ENCODE results near the gene TRAPPC6A.

TRAPPC6A gene

DNA sequence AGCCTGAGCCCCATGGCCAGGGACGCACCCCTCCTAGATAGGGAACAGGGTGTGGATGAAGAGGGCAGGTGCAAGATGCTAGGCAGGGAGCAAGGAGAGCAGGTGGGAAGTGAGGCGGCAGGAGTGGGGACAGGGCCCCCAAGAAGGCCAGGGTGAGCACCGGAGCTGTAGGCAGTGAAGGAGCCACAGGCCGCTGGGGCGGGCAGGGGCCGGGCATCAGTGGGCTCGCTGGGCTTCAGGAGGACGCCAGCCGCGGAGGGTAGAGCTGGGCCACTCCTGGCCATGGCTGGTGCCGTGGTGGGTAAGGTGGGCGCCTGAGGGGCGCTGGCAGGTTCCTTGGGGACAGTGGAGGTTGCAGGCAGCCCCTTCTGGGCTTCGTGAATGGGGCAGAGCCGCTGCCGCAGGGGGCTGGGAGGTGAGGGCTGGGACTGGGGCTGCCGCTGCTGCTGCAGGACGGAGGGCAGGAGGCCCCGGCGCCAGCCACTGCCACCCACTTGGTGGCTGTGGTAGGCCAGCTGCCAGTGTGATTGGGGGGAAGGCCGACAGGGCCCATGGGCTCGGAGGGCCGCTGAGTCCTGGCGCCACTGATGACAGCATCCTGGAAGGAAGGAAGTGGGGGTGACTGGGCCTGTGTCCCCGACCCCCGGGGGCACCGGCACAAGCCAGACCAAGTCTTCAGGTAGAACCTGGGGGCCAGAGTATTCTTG, 19.4 kb downstream of the TRAPPC6A start:
- DNase-seq (ENCODE audit: low read depth) = no peak
- TF ChIP-seq, protein P1, sequence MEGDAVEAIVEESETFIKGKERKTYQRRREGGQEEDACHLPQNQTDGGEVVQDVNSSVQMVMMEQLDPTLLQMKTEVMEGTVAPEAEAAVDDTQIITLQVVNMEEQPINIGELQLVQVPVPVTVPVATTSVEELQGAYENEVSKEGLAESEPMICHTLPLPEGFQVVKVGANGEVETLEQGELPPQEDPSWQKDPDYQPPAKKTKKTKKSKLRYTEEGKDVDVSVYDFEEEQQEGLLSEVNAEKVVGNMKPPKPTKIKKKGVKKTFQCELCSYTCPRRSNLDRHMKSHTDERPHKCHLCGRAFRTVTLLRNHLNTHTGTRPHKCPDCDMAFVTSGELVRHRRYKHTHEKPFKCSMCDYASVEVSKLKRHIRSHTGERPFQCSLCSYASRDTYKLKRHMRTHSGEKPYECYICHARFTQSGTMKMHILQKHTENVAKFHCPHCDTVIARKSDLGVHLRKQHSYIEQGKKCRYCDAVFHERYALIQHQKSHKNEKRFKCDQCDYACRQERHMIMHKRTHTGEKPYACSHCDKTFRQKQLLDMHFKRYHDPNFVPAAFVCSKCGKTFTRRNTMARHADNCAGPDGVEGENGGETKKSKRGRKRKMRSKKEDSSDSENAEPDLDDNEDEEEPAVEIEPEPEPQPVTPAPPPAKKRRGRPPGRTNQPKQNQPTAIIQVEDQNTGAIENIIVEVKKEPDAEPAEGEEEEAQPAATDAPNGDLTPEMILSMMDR (conservative IDR thresholded peaks at IDR 0.05; ENCODE audit: low read length) = no peak
- no peak overlapping the region for H3K4me3 ChIP-seq (ENCODE audit: low read length)

DNA sequence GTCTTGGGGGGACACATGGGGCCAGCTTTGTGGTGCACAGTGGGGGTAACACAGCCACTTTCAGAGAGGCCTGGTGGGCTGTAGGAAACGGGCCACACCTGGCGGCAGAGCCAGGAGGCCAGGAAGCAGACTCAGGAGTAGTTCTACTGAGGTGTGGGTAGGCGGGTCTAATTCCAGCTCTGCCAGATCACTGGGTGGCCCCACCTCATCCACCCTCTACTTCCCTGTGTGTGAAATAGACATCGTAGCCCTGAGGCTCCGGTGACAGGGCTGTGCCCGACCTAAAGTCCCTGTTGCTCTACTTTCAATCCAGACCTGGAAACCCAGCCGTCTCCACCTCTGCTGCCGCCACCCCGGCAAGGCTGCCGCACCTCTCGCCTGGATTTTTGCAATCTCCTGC, 21.3 kb downstream of the TRAPPC6A start:
- TF ChIP-seq, protein P1 (conservative IDR thresholded peaks at IDR 0.05; ENCODE audit: low read length) = no peak
- no peak for DNase-seq (ENCODE audit: low read depth)
- no peak overlapping the region for H3K4me3 ChIP-seq (ENCODE audit: low read length)

DNA sequence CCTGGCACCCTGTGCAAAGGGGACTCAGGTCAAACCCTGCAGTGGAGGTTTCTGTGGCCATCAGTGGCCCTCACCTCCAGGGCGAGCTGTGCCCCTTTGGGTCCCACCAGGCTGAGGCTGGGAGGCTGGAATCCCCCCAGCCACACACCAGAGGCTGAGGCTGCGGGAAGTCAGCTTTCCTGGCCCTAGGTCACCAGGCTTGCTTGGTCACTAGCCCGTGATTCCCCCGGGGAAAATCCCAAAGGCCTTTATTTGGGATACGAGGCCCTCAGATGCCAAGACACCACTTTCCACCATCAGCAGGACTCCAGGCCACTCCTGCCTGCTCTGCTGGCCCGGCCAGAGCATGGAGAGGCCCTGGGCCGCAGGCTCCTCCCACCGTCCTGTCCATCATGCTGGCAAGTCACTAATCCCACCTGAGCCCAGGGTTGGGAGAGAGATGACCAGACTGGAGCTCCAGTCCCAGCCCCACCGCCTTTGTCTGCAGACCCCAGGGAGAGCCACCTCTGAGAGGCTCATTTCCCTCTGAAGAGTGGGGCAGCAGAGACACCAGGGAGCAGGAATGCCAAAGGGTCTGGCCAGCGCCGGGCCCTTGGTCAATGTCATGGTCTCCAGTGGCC, 21.9 kb downstream of the TRAPPC6A start:
- no peak overlapping the region for H3K4me3 ChIP-seq (ENCODE audit: low read length)
- TF ChIP-seq, protein P1 (conservative IDR thresholded peaks at IDR 0.05; ENCODE audit: low read length) = no peak
- no peak for DNase-seq (ENCODE audit: low read depth)

DNA sequence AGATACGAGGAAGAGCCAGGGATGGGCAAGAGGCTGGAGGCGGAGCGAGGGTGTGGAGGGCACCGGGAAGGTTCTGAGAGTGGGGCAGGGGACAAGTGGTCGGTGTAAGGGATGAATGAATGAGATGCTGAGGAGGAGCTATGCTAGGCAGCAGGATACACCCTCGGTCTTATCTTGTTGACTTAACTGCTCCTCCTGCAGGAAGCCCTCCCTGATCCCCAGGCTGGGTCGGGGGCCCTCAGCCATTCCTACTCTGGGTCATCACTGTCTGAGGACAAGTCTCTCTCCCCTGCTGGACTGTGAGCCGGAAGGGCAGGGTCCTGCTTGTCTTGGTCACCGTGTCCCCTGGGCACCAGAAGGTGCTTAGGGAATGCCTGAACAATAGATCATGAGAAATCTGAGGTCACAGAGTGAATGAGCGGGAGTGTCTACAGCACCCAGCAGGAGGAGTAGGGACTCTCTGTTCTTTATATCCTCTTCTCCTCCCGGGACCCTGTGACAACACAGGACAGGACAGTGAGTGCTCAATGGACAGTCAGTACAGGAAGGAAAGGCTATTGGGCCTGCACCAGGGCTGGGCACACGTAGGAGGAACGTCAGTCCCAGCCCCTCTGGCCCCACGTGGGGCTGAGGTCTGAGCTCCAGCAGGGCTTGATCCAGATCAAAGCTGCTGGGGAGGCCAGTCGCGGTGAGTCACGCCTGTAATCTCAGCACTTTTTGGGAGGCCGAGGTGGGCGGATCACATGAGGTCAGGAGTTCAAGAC, 23.8 kb downstream of the TRAPPC6A start:
- TF ChIP-seq, protein P1 (conservative IDR thresholded peaks at IDR 0.05; ENCODE audit: low read length) = no peak
- H3K4me3 ChIP-seq (ENCODE audit: low read length) = no peak overlapping the region
- DNase-seq (ENCODE audit: low read depth) = peak; percentile 50

DNA sequence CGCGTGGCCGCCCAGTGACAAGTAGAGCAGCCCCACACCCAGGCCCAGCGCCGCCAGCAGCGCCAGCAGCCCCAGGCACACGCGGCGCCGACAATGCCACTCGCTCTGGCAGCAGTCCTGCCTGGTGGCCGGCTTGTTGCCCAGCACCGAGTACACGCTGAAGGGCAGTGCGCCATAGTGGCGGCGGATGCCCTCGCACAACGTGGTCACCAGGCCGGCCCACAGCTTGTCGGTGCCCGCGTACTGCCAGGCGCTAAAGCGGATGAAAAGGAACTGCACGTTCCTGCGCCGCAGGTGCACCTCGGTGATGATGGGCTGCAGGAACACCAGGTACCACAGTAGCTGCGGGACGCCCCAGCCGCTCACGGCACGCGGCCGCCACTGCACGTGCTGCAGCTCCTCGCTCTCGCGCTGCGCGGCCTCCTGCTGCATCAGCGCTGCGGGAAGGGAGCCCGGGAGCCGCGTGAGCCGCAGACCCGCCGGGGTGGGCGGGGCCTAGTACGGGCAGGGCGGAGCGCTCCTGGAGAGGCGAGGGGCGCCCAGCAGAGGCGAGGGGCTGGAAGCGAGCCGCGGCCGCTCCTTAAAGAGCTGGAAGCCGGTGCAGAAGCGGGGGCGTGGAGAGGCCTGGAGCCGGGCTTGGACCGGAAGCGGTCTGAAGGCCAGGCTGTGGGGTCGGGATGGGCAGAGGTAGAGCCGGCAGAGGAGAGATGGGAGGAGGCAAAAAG, 24.5 kb downstream of the TRAPPC6A start:
- DNase-seq (ENCODE audit: low read depth) = peak; percentile 26
- TF ChIP-seq, protein P1 (conservative IDR thresholded peaks at IDR 0.05; ENCODE audit: low read length) = no peak
- H3K4me3 ChIP-seq (ENCODE audit: low read length) = peak overlapping the region; percentile 7; the same call in 1 of the 2 replicates

DNA sequence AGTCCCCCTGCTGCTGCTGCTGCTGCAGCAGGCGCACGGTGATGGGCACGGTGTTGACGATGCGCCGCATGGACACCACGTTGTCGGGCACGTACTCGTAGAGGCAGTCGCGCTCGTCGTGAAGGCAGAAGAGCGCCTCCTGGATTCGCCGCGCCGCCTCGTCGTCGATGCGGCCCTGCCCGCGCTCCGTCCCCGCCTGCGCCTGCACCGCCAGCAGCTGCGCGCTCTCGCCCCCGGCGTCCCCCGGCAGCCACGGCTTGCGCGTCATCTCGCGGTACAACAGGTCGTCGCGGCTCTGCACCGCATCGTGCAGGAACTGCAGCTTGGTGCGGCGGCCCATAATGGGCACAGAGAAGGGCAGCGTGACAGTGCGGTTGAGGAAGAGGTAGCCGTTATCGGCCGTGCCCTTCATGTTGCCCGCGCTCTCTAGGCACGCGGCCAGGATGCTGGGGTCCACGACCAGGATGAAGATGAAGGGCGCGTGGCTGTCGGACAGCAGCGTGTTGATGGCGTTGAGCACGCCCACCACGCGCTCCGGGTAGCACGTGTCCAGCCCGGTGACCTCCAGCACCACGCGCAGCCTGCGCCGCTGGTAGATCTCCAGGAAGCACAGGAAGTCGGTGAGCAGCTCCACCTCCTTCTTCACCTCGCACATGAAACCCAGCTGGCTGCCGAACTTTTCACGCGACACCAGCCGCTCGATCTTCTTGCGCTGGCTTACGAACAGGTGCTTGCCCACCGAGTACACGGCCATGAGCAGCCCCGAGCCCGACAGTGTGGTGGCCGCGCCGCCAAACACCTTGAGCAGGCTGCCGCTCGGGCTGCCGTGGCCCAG, 25.3 kb downstream of the TRAPPC6A start:
- DNase-seq (ENCODE audit: low read depth) = peak; percentile 36
- TF ChIP-seq, protein P1 (conservative IDR thresholded peaks at IDR 0.05; ENCODE audit: low read length) = no peak
- peak overlapping the region; percentile 24 for H3K4me3 ChIP-seq (ENCODE audit: low read length)

Measured in AG10803 (cell line).